Measurements from ENCODE around the gene KDM4B. TPM values are rescaled to one million over a fixed set of nuclear protein-coding genes. Genes with fewer than 3 reads are reported as not detected.

KDM4B gene
- total and polyA plus RNA-seq, 2 of the 8 experiments (the other 6 are each of a cell fraction or from before 2014, with no cell fraction given) = 12.0 to 31.9 TPM

DNA sequence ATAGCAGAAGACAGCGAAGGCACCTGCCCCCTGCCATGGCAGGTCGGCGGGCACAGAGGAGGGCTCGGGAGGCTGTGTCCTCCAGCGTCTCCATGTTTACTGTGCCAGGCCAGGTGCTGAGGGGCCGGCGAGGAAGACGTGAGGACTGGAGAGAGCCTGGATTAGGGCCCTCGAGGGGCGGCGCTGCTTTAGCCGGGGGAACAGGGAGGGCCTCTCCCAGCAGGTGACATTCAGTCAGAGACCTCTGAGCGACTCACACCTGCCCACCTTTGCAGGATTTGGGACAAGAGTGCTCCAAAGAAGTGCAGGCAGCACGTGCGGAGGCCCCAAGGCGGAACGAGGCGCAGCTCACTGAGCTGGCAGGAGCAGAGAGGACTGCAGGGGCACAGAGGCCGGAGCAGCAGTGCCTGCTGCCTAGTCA lies 17.6 kb downstream of the KDM4B start (continued):
- TF ChIP-seq, protein P1, sequence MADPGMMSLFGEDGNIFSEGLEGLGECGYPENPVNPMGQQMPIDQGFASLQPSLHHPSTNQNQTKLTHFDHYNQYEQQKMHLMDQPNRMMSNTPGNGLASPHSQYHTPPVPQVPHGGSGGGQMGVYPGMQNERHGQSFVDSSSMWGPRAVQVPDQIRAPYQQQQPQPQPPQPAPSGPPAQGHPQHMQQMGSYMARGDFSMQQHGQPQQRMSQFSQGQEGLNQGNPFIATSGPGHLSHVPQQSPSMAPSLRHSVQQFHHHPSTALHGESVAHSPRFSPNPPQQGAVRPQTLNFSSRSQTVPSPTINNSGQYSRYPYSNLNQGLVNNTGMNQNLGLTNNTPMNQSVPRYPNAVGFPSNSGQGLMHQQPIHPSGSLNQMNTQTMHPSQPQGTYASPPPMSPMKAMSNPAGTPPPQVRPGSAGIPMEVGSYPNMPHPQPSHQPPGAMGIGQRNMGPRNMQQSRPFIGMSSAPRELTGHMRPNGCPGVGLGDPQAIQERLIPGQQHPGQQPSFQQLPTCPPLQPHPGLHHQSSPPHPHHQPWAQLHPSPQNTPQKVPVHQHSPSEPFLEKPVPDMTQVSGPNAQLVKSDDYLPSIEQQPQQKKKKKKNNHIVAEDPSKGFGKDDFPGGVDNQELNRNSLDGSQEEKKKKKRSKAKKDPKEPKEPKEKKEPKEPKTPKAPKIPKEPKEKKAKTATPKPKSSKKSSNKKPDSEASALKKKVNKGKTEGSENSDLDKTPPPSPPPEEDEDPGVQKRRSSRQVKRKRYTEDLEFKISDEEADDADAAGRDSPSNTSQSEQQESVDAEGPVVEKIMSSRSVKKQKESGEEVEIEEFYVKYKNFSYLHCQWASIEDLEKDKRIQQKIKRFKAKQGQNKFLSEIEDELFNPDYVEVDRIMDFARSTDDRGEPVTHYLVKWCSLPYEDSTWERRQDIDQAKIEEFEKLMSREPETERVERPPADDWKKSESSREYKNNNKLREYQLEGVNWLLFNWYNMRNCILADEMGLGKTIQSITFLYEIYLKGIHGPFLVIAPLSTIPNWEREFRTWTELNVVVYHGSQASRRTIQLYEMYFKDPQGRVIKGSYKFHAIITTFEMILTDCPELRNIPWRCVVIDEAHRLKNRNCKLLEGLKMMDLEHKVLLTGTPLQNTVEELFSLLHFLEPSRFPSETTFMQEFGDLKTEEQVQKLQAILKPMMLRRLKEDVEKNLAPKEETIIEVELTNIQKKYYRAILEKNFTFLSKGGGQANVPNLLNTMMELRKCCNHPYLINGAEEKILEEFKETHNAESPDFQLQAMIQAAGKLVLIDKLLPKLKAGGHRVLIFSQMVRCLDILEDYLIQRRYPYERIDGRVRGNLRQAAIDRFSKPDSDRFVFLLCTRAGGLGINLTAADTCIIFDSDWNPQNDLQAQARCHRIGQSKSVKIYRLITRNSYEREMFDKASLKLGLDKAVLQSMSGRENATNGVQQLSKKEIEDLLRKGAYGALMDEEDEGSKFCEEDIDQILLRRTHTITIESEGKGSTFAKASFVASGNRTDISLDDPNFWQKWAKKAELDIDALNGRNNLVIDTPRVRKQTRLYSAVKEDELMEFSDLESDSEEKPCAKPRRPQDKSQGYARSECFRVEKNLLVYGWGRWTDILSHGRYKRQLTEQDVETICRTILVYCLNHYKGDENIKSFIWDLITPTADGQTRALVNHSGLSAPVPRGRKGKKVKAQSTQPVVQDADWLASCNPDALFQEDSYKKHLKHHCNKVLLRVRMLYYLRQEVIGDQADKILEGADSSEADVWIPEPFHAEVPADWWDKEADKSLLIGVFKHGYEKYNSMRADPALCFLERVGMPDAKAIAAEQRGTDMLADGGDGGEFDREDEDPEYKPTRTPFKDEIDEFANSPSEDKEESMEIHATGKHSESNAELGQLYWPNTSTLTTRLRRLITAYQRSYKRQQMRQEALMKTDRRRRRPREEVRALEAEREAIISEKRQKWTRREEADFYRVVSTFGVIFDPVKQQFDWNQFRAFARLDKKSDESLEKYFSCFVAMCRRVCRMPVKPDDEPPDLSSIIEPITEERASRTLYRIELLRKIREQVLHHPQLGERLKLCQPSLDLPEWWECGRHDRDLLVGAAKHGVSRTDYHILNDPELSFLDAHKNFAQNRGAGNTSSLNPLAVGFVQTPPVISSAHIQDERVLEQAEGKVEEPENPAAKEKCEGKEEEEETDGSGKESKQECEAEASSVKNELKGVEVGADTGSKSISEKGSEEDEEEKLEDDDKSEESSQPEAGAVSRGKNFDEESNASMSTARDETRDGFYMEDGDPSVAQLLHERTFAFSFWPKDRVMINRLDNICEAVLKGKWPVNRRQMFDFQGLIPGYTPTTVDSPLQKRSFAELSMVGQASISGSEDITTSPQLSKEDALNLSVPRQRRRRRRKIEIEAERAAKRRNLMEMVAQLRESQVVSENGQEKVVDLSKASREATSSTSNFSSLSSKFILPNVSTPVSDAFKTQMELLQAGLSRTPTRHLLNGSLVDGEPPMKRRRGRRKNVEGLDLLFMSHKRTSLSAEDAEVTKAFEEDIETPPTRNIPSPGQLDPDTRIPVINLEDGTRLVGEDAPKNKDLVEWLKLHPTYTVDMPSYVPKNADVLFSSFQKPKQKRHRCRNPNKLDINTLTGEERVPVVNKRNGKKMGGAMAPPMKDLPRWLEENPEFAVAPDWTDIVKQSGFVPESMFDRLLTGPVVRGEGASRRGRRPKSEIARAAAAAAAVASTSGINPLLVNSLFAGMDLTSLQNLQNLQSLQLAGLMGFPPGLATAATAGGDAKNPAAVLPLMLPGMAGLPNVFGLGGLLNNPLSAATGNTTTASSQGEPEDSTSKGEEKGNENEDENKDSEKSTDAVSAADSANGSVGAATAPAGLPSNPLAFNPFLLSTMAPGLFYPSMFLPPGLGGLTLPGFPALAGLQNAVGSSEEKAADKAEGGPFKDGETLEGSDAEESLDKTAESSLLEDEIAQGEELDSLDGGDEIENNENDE (IDR thresholded peaks at IDR 0.05; ENCODE audit: insufficient replicate concordance, low read length) = no peak
- TF ChIP-seq SIN3A (conservative IDR thresholded peaks at IDR 0.05 in 1 of 2, IDR thresholded peaks at IDR 0.05 in 1 of 2; ENCODE audit: low read depth in 1 of 2, low read length in 2 of 2) (no peak), ZNF274 (IDR thresholded peaks at IDR 0.05; ENCODE audit: borderline replicate concordance, extremely low read depth, low read length) (no peak), RFX5 (IDR thresholded peaks at IDR 0.05; ENCODE audit: borderline replicate concordance, low read depth, low read length) (no peak), SAP30 (IDR thresholded peaks at IDR 0.05; ENCODE audit: insufficient read depth, insufficient replicate concordance, low read length) (no peak), HDAC2 (IDR thresholded peaks at IDR 0.05; ENCODE audit: borderline replicate concordance in 1 of 2, low read depth in 2 of 2, low read length in 2 of 2) (no peak), EP300 (IDR thresholded peaks at IDR 0.05; ENCODE audit: borderline replicate concordance in 1 of 2, low read depth in 2 of 2, low read length in 2 of 2) (no peak)
- TF ChIP-seq, protein P2, sequence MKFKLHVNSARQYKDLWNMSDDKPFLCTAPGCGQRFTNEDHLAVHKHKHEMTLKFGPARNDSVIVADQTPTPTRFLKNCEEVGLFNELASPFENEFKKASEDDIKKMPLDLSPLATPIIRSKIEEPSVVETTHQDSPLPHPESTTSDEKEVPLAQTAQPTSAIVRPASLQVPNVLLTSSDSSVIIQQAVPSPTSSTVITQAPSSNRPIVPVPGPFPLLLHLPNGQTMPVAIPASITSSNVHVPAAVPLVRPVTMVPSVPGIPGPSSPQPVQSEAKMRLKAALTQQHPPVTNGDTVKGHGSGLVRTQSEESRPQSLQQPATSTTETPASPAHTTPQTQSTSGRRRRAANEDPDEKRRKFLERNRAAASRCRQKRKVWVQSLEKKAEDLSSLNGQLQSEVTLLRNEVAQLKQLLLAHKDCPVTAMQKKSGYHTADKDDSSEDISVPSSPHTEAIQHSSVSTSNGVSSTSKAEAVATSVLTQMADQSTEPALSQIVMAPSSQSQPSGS (IDR thresholded peaks at IDR 0.05; ENCODE audit: low read length) = no peak
